Left ventricle myocardium inferior (tissue), 1 donor: ENCODE results near the gene RNF180. TPM values are rescaled to one million over a fixed set of nuclear protein-coding genes. Genes with fewer than 3 reads are reported as not detected.
A peak's percentile ranks its signal among the peaks of the same experiment; 100 is the strongest.
"Not testable (repeated sequence)": the region's sequence is repeated elsewhere in the genome, so short reads cannot be mapped to it uniquely, and the experiment has no call there.

Experiments used
- DNase-seq: peaks from one replicate; pipeline ENCODE4 v3.0.0-alpha.2; 2020
- H3K27ac ChIP-seq: fragments of 200-600 bp; replicated peaks from 2 replicates; pipeline ENCODE4 v1.8.0; 2021
- H3K27me3 ChIP-seq: fragments of 200-600 bp; 2 replicates; pipeline ENCODE4 v1.8.0; 2021; ENCODE audit warnings: low read depth
- H3K36me3 ChIP-seq: fragments of 200-600 bp; 2 replicates; pipeline ENCODE4 v1.8.0; 2021
- H3K4me1 ChIP-seq: fragments of 200-600 bp; 2 replicates; pipeline ENCODE4 v1.8.0; 2021
- H3K4me3 ChIP-seq: fragments of 200-600 bp; 2 replicates; pipeline ENCODE4 v1.8.0; 2021; ENCODE audit warnings: mild to moderate bottlenecking, moderate library complexity
- H3K9me3 ChIP-seq: fragments of 200-600 bp; replicated peaks from 2 replicates; pipeline ENCODE4 v1.8.0; 2021
- intact Hi-C: fragments of 100-400 bp; cut with micrococcal nuclease; formaldehyde crosslinking; loops from one replicate; pipeline ENCODE4 v1.11.0; 2022
- total RNA-seq: library from RNA; stranded (reverse); fragmentation: NEBNext Ultra II Directional; extraction: Animal tissue kit (Norgen Biotek cat#: 25700); gene quantifications from one replicate; pipeline ENCODE4 v1.2.1, GENCODE V29; 2021
- TF ChIP-seq, protein P1 (sequence below): fragments of 200-600 bp; IDR thresholded peaks from 2 replicates; pipeline ENCODE4 v1.8.0; 2021; ENCODE audit warnings: antibody characterized with exemption, mild to moderate bottlenecking, borderline replicate concordance
- donor health status: DM: no; HTN: yes; CAD: no; lungs with severe emphysema.

RNF180 gene
- total RNA-seq, 1 donor from 2014 or later, result 12.9 TPM

DNA sequence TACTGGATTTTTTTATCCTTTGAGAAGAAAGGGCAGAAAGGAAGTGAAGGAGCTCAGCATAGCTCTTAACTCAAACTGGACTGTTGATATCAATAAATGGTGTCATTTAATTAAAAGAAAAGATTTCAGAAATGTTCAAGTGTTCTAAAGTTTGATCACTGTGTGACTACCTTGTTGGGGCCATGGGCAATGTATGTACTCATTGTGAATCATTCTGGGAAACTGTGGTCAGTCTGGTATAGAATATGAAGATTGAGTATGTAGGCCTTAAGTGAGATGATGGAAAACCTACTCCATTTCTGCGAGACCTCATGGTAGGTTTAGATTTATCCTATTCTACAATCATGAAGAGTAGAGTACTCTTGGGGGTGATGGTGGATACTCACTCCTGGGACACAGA, 175.7 kb downstream of the RNF180 start:
- no peaks in the 10 kb centered on the region for H3K4me1 ChIP-seq
- TF ChIP-seq, protein P1, sequence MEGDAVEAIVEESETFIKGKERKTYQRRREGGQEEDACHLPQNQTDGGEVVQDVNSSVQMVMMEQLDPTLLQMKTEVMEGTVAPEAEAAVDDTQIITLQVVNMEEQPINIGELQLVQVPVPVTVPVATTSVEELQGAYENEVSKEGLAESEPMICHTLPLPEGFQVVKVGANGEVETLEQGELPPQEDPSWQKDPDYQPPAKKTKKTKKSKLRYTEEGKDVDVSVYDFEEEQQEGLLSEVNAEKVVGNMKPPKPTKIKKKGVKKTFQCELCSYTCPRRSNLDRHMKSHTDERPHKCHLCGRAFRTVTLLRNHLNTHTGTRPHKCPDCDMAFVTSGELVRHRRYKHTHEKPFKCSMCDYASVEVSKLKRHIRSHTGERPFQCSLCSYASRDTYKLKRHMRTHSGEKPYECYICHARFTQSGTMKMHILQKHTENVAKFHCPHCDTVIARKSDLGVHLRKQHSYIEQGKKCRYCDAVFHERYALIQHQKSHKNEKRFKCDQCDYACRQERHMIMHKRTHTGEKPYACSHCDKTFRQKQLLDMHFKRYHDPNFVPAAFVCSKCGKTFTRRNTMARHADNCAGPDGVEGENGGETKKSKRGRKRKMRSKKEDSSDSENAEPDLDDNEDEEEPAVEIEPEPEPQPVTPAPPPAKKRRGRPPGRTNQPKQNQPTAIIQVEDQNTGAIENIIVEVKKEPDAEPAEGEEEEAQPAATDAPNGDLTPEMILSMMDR, result no peak
- H3K9me3 ChIP-seq, result peaks cover 15% of the 10 kb centered on the region
- H3K36me3 ChIP-seq, result no peaks in the 10 kb centered on the region
- intact Hi-C loops, result no loop called here
- no peak for DNase-seq
- no peak overlapping the region for H3K27ac ChIP-seq
- H3K4me3 ChIP-seq, result no peak overlapping the region
- no peaks in the 10 kb centered on the region for H3K27me3 ChIP-seq

DNA sequence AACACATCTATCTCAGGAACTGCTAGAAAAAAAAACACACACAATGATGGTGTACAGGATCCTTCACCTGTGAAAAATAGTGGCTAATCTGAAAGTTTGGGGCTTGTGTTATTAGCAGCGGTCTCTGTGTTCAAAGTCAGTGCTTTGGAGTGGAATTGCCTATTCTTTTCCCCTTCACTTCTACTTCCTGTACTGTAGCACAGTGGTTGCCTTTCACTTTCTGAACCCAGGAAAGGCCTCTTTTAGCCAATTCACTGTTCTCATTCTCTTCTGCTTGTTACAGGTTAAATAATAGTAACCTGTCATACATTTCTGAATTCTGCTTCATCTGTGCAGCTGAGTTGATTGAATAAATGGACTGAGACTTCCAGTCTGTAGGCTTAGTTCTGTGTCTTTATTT, 178.9 kb downstream of the RNF180 start:
- intact Hi-C loops, result no loop called here
- TF ChIP-seq, protein P1, result no peak
- no peaks in the 10 kb centered on the region for H3K27me3 ChIP-seq
- H3K36me3 ChIP-seq, result no peaks in the 10 kb centered on the region
- peaks cover 15% of the 10 kb centered on the region for H3K9me3 ChIP-seq
- H3K4me1 ChIP-seq, result no peaks in the 10 kb centered on the region
- no peak overlapping the region for H3K27ac ChIP-seq
- no peak overlapping the region for H3K4me3 ChIP-seq
- no peak for DNase-seq

DNA sequence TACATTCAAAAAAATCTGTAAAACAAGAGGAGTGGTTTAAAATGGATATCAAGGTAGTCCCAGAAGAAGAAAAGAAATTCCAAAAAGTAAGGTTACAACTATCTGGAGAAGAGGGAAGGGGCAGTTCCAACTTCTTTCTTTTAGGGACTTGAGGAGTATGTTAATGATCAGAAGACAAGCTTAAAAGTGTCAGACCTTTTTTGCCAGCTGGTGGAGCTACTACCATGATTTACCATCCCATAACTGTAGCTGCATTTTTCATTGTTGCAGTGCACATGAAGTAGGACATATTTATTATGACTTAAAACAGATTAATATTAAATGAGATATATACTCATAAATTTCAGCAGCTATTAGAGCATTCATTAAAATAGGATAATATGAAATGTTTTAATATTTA, 181.7 kb downstream of the RNF180 start:
- intact Hi-C loops, result no loop called here
- H3K36me3 ChIP-seq, result no peaks in the 10 kb centered on the region
- DNase-seq, result no peak
- peaks cover 21% of the 10 kb centered on the region for H3K9me3 ChIP-seq
- no peaks in the 10 kb centered on the region for H3K4me1 ChIP-seq
- no peak overlapping the region for H3K4me3 ChIP-seq
- TF ChIP-seq, protein P1, result no peak
- H3K27me3 ChIP-seq, result no peaks in the 10 kb centered on the region
- H3K27ac ChIP-seq, result no peak overlapping the region

DNA sequence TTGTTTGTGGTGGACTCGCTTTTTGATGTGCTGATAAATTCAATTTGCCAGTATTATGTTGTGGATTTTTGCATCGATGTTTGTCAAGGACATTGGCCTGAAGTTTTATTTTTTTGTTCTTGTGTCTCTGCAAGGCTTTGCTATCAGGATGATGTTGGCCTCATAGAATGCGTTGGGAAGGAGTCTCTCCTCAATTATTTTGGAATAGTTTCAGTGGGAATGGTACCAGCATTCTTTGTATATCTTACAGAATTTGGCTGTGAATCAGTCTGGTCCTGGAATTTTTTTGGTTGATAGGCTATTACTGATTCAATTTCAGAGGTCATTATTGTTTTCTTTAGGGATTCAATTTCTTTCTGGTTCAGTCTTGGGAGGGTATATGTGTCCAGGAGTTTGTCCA, 198.8 kb downstream of the RNF180 start:
- intact Hi-C loops, result no loop called here
- DNase-seq, result no peak
- Histone ChIP-seq H3K36me3 (no peaks in the 10 kb centered on the region), H3K4me1 (no peaks in the 10 kb centered on the region), H3K4me3 (no peak overlapping the region), H3K9me3 (peaks cover 51% of the 10 kb centered on the region), H3K27ac (no peak overlapping the region), H3K27me3 (no peaks in the 10 kb centered on the region)
- TF ChIP-seq, protein P1, result no peak

DNA sequence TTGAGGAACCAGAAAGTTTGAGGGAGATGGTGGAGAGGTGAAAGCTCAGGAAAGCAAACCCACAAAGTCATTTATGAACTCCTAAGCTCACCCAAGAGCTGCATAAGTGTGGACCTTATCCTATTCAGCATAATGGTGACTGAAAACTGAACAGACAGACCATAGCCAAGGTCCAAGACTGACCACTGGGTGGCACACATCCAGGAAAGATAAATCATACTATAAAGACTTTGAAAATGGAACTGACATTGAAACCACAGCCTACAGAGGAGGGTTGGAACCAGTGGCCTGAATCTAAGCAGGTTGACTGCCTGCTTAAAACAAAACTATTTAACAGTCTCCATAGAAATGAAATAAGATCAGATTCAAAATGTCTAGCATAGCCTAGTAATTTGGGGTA, 219.1 kb downstream of the RNF180 start:
- Histone ChIP-seq H3K4me1 (no peaks in the 10 kb centered on the region), H3K27me3 (no peaks in the 10 kb centered on the region), H3K27ac (no peak overlapping the region), H3K4me3 (no peak overlapping the region), H3K36me3 (no peaks in the 10 kb centered on the region), H3K9me3 (peaks cover 14% of the 10 kb centered on the region)
- intact Hi-C loops, result no loop called here
- no peak for DNase-seq
- TF ChIP-seq, protein P1, result peak; percentile 8

DNA sequence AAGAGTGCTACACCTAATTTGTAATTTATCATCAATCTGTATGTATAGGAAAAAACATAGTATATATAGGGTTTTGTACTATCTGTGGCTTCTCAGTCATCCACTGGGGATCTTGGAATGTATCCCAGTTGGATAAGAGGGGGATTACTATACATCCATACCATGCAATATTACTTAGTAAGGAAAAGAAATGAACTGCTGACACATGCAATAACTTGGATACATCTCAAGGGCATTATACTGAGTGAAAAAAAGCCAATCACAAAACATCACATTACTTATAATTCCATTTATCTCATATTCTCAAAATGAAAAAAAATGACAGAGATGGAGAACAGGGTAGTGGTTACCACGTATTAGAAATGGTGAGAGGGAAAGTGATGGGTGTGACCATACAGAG, 231.9 kb downstream of the RNF180 start:
- Histone ChIP-seq H3K27ac (no peak overlapping the region), H3K9me3 (peaks cover 16% of the 10 kb centered on the region), H3K27me3 (no peaks in the 10 kb centered on the region), H3K36me3 (no peaks in the 10 kb centered on the region), H3K4me3 (no peak overlapping the region), H3K4me1 (no peaks in the 10 kb centered on the region)
- TF ChIP-seq, protein P1, result no peak
- intact Hi-C loops, result no loop called here
- no peak for DNase-seq

DNA sequence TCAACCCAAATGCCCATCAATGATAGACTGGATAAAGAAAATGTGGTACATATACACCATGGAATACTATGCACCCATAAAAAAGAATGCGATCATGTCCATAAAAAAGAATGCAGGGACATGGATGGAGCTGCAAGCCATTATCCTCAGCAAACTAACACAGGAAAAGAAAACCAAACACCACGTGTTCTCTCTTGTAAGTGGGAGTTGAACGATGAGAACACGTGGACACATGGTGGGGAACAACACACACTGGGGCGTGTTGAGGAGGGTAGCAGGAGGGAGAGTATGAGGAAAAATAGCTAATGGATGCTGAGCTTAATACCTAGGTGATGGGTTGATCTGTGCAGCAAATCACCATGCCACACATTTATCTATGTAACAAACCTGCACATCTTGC, 233.1 kb downstream of the RNF180 start:
- H3K4me1 ChIP-seq, H3K36me3 ChIP-seq, DNase-seq, H3K27ac ChIP-seq, H3K4me3 ChIP-seq, intact Hi-C loops, H3K27me3 ChIP-seq: not testable (repeated sequence)
- H3K9me3 ChIP-seq, result peaks cover 15% of the 10 kb centered on the region

DNA sequence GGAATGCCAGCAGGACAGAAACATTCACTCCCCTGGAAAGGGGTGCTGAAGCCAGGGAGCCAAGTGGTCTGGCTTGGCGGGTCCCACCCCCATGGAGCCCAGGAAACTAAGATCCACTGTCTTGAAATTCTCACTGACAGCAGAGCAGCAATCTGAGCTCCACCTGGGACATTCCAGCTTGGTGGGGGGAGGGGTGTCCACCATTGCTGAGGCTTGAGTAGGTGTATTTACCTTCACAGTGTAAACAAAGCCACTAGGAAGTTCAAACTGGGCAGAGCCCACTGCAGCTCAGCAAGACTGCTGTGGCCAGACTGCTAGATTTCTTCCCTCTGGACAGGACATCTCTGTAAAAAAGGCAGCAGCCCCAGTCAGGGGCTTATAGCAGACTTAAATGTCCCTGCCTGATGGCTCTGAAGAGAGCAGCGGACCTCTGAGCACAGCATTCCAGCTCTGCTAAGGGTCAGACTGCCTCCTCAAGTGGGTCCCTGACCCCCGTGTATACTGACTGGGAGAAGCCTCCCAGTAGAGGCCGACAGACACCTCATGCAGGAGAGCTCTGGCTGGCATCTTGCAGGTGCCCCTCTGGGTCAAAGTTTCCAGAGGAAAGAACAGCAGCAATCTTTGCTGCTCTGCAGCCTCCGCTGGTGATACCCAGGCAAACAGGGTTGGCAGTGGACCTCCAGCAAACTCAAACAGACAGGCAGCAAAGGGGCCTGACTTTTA, 241.6 kb downstream of the RNF180 start:
- H3K27me3 ChIP-seq, intact Hi-C loops, DNase-seq, H3K4me1 ChIP-seq, H3K36me3 ChIP-seq, H3K27ac ChIP-seq, H3K4me3 ChIP-seq: not testable (repeated sequence)
- peaks cover 36% of the 10 kb centered on the region for H3K9me3 ChIP-seq
